ENCODE results near the gene AZGP1.
"Not testable (repeated sequence)": the region's sequence is repeated elsewhere in the genome, so short reads cannot be mapped to it uniquely, and the experiment has no call there.

Gene AZGP1

DNA sequence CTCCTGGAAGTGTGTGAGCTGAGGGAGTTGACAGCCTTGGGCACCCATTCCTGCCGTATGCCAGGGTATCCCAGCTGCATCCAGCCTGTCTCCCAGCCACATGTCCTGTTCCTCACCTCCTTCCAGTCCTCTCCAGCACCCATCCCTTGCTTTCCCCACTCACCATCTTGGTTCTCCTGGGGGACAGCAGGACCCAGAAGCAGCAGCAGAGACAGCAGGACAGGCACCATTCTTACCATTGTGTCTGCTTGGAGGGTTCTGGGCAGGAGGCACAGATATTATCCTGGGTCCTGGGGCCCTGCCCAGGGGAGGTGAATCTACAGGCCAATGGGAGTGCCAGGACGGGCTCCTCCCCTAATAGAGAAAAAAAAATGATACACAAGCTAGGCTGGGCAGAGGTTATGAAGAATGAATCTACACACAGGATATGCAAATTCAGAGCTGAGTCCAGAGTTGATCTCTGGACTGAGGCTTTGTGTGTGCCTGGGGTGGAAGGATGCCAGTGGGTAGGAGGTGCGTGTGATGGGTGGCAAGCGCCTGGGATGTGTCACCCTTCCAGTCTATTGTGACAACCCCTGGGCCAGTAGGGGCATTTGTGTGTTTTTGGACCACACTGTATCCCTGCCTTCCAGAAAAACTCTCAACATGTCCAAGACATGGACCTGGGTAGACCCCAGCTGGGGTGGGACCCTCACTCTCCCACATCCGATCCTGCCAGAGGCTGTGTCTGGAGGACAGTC, at the start of gene AZGP1:
AZGP1 (minus strand) TSS at position 250 of the 740 bp plus-strand sequence; CDS start at position 239, 11 bp downstream.
- no peak for DNase-seq (ENCODE audit: low read depth)

GRCh38 chr7:100024020-100024619, 48.3 kb upstream of the AZGP1 start:
- DNase-seq (ENCODE audit: low read depth): no peak

DNA sequence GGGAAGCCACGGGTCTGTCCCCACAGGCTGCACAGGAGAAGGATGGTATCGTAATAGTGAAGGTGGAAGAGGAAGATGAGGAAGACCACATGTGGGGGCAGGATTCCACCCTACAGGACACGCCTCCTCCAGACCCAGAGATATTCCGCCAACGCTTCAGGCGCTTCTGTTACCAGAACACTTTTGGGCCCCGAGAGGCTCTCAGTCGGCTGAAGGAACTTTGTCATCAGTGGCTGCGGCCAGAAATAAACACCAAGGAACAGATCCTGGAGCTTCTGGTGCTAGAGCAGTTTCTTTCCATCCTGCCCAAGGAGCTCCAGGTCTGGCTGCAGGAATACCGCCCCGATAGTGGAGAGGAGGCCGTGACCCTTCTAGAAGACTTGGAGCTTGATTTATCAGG, 47.7 kb upstream of the AZGP1 start:
- no peak for DNase-seq (ENCODE audit: low read depth)

GRCh38 chr7:100022621-100023020, 46.8 kb upstream of the AZGP1 start:
- DNase-seq (ENCODE audit: low read depth): no peak

GRCh38 chr7:100021297-100021696, 45.5 kb upstream of the AZGP1 start:
- no peak for DNase-seq (ENCODE audit: low read depth)

DNA sequence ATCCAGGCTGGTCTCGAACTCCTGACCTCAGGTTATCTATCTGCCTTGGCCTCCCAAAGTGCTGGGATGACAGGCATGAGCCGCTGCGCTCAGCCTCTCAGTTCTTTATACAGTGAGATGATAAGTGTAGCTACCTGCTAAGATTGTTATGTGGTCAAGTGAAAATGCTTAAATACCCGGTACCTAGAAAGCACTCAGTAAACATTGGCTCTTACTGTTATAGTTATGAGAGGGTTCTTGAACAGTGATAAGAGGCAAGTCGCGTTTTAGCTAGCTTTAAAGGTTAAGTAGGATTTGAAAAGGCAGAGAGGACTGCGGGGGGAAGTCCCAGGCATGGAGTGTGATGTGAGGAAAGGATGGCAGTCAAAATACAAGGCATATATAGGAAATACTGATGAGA, 44.1 kb upstream of the AZGP1 start:
- no peak for DNase-seq (ENCODE audit: low read depth)

GRCh38 chr7:100017875-100018274, 42.0 kb upstream of the AZGP1 start:
- DNase-seq (ENCODE audit: low read depth): no peak

DNA sequence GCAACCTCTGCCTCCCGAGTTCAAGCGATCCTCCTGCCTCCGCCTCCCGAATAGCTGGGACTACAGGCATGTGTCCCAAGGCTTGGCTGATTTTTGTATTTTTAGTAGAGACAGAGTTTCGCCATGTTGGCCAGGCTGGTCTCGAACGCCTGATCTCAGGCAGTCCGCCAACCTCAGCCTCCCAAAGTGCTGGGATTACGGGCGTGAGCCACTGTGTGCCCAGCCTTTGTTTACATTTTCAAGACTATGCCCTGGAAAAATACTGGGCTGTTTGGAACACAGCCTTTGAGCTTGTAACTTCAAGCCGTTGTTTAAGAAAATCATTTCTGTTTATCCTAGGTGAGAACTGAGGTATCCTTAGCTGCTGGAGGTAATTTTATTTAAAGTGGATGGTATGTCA, 41.5 kb upstream of the AZGP1 start:
- no peak for DNase-seq (ENCODE audit: low read depth)

DNA sequence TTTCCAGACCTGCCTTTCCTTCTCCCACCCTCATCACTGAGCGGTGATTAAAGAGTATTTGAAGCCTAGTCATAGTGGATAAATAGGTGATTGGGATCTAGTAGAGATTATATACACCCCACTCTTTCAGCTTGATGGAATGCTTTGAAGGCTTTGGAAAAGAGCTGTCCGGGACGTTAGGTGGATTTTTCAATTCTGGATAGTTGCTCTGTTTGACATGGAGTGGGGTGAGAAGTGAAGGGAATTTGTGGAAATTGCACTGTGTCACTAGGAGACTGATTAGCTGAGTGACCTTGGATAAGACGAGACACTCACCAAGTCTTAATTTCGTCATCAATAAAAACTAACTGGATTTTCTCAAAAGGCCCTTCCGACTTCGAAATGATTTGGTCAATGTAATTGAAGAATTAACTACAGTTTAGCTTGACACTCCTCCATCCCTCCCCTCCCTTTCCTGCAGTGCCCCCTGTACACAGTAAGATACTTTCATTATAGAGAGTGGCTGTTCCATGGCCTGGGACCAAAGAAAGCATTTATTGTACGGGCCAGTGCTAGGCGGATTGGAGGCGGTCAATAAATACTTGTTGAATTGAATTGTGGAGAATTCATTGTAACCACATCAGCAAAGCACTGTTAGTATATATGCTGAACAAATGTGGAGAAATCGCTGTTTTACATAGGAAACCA, 40.5 kb upstream of the AZGP1 start:
- DNase-seq (ENCODE audit: low read depth): no peak

DNA sequence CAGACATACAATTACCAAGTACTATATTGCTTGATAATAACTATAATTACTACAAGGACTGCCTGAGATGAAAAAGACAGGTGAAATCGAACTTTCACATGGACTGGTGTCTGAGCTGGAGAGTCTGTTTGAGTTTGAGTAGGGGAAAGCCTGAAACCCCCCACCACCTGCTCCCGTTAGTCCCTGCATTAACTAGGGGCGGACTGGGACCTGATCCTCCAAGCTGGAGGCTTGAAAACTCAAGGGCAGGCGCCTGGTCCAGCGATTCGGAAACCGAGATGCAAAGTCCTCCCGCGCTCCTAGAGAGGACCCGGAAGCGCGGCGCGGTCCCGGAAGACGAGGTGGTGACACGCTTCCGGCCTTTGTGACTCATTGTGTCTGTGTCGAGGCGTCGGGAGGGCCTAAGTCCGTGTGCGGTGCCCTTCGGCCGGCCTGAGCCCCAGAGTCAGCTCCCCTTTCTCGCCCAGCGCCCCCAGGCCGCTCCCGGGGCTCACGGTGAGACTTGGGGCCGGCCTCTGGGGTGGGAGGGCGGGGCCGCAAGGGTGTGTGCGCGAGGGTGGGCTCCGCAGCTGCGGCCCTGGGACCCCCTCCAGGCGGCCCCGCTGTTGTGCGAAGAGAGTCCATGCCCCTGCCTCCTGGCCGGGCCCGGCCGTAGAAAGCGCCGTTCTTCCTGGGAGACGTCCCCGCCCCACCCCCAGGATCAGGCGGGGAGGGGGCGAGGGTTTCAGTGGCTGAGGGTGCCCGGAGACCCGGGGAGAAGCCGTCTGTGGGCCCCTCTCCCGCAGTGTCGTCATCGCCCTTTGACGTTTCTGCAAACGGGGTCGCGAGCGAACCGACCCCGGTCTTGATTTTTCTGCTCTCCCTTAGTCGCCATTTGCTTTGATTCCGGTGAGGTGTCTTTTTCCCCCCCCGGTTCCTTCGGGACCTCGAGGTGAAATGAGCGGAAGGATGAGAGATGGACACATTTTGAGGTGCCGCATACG, 39.7 kb upstream of the AZGP1 start, which contains the start of gene ZKSCAN1:
ZKSCAN1 (plus strand) TSS at position 365 of the 983 bp plus-strand sequence. CDS start 7,911 bp downstream, outside the sequence.
- peak; percentile 70 for DNase-seq (ENCODE audit: low read depth)

DNA sequence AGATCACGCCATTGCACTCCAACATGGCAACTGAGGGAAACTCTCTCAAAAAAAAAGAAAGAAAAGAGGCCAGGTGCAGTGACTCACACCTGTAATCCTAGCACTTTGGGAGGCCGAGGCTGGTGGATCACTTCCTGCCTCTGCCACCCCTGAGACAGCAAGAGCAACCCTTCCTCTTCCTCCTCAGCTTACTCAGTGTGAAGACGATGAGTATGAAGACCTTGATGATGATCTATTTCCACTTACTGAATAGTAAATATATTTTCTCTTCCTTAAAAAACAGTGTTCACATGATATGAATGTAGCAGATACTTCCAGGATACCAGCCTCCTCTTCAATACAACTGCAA, 37.5 kb upstream of the AZGP1 start:
- DNase-seq (ENCODE audit: low read depth): no peak

- not testable (repeated sequence) for DNase-seq (ENCODE audit: low read depth)
Measured at GRCh38 chr7:100012385-100013327, 36.8 kb upstream of the AZGP1 start.

DNA sequence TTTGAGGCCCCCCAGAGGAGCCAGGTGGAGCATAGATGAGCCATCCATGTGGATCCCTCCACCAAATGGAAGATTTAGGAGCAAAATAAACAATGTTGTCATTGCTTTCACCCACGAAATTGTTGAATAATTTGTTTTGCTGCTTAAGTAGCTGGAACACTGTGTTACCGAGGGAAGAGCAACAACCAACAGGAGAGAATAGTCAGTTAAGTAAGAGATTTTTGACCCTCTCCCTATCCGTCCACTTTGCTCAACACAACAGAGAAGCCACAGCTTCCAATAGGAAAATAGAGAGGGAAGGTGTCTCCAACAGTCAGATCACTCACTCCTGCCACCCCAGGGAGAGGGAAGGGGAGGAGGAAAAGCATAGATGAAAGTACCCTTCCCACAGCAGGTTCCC, 35.7 kb upstream of the AZGP1 start:
- DNase-seq (ENCODE audit: low read depth): no peak

DNA sequence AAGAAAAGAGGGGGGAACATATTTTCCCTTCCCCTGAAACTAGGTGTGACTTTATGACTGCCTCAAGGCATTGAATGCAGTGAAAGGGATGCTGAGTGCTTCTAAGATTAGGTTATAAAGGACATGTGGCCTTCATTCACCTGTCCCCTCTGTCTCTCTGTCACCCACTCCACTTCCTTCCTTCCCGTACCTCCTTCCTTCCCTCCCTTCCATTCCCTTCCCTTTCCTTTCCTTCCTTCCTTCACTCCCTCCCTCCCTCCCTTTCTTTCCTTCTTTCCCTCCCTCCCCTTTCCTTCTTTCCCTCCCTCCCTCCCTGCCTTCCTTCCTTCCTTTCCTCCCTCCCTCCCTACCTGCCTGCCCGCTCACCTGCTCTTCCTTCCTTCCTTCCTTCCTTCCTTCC, 35.1 kb upstream of the AZGP1 start:
- no peak for DNase-seq (ENCODE audit: low read depth)

DNA sequence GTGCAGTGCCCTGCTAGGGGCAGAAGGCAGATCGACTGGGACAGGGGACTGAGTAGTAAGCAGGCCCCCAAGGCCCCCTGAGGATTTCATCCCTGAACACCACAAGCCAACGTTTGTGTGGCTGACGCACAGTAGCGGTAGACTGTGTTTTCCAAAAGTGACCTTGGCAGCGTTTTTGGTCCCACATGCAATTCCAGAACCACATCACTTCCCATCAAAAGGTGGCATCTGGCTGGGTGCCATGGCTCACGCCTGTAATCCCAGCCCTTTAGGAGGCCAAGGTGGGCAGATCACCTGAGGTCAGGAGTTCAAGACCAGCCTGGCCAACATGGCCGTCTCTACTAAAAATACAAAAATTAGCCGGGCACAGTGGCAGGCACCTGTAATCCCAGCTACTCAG, 34.1 kb upstream of the AZGP1 start:
- not testable (repeated sequence) for DNase-seq (ENCODE audit: low read depth)

DNA sequence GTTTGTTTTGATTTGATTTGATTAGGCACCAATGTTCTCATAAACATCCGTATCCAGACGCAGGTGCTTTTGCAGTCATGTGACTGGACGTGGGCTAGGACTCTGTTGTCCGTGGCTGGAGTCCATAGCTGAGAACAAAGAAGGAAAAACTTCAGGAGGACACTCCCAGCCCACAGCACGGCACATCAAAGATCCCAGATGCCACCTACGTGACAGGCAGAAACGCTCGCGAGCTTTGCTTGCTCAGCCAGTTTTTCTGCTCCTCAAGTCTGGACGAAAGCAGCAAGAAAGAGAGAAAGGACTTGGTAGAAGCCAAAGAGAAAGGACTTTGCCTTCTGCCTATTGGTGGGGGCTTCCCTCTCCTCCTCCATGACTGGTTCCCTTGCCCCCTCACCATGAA, 32.7 kb upstream of the AZGP1 start:
- DNase-seq (ENCODE audit: low read depth): no peak

DNA sequence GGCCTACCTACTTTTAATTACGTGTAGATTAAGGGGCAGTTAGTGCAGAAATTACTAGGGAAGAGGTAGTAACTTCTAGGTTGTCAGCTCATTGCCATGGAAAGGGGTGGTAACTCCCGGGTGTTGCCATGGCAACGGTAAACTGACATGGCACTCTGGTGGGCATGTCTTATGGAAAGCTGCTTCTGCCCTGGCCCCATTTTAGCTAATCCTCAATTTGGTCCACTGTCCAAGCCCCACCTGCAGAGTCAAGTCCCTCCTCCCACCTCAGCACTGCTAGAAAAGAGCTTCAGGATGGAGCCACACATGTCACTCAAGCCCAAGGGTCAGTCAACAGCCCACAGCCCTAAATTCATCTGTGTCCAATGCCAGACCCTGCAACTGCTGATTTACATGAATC, 32.1 kb upstream of the AZGP1 start:
- DNase-seq (ENCODE audit: low read depth): no peak

DNA sequence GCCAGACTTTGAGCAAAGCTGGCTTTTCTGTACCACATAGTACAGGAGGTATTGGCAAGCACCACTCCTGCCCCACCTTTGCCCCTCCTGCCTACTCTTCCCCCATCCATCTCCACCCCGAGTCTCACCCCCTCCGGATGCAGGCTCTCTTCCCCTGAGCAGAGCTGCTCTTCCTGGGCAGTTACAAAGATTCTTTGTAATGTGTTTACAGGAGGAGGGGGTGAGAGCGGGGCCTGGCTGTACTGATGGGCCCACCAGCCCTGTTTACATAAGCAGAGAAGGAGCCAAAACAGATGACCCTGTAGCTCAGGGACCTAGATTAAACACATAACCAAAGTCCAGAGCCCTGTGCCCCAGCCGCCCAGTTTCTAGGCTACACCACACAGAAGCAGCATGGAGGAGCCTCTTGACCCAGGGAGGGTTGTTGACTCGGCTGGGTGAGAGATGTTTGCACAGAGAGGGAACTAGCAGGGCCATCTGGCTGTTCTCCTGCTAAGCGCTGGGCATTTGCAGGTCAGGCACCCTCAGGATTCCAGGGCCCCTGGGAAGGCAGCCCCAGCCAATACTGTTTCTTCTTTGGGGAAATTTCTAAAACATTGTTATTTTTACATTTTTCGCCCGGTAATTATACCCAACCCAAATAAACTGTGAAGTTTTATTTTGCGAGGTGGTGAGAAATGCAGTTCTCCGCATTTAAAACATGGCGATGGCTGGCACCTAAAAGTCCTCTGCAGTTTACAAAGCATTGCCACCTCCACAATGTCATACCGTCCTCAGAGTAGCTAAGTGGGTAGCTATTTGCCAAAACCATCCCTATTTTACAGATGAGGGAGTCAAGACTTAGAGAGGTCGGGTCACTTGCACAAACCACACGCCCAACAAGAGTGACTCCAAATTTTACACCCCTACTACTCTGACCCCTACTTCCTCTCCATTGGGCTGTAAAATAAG, 28.2 kb upstream of the AZGP1 start:
- DNase-seq (ENCODE audit: low read depth): no peak

DNA sequence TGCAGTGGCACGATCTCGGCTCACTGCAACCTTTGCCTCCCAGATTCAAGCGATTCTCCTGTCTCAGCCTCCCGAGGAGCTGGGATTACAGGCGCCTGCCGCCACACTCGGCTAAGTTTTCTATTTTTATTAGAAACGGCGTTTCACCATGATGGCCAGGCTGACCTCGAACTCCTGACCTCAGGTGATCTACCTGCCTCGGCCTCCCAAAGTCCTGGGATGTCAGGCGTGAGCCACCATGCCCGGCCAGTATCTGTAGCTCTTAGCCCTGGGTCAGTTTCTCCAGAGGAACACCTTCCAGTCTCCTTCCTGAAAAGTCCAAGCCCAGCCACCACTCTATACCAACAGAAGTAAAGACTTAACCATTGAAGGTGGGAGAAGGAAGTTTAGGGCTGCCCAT, 24.4 kb upstream of the AZGP1 start:
- no peak for DNase-seq (ENCODE audit: low read depth)

All from stimulated activated CD8-positive, alpha-beta memory T cell treated with anti-CD3 and anti-CD28 coated beads, Interleukin-4, amount 100 ng/mL, for 24 hours (primary cell).